Uterus (tissue), 4 donors: ENCODE results near the gene ICAM5. TPM values are rescaled to one million over a fixed set of nuclear protein-coding genes. Genes with fewer than 3 reads are reported as not detected.

Source experiments
- DNase-seq, 2 donors: peaks; one replicate each; pipeline ENCODE4 v3.0.0-alpha.2; 2019 to 2020
- H3K27ac ChIP-seq, 2 donors: fragments of 200-600 bp; sonication (generic); 1 replicate in 1 of 2; 2 replicates in 1 of 2; pipeline ENCODE4 v1.5.1; 2016 to 2018
- H3K27me3 ChIP-seq, 2 donors: fragments of 200-600 bp; sonication (generic); one replicate each; pipeline ENCODE4 v1.5.1; 2018 to 2019; ENCODE audit warnings: control low read depth in 1 of 2
- H3K36me3 ChIP-seq, 2 donors: fragments of 200-600 bp; sonication (generic); one replicate each; pipeline ENCODE4 v1.5.1; 2019; ENCODE audit warnings: control low read depth in 1 of 2
- H3K4me1 ChIP-seq, 2 donors: fragments of 200-600 bp; sonication (generic); one replicate each; pipeline ENCODE4 v1.5.1; 2018 to 2019; ENCODE audit warnings: control low read depth in 1 of 2
- H3K4me3 ChIP-seq, 2 donors: fragments of 200-600 bp; sonication (generic); 1 replicate in 1 of 2; 2 replicates in 1 of 2; pipeline ENCODE4 v1.5.1; 2018 to 2019; ENCODE audit warnings: mild to moderate bottlenecking in 1 of 2
- H3K9me3 ChIP-seq, 2 donors: fragments of 200-600 bp; sonication (generic); one replicate each; pipeline ENCODE4 v1.5.1; 2019; ENCODE audit warnings: control low read depth in 1 of 2
- CTCF ChIP-seq, 4 experiments: fragments of 200-600 bp in 2 of 4; fragments of 450-650 bp in 2 of 4; sonication (generic) in 2 of 4; IDR thresholded peaks; one replicate each; pipeline ENCODE4 v1.5.1; 2016 to 2019; ENCODE audit warnings: antibody characterized with exemption in 4 of 4, mild to moderate bottlenecking in 2 of 4, moderate library complexity in 1 of 4
- POLR2A ChIP-seq, 2 donors: fragments of 450-650 bp; IDR thresholded peaks; one replicate each; pipeline ENCODE4 v1.6.1; 2016; ENCODE audit warnings: antibody characterized with exemption in 2 of 2, mild to moderate bottlenecking in 1 of 2, moderate library complexity in 1 of 2
- intact Hi-C: fragments of 100-400 bp; cut with DNase I; formaldehyde crosslinking; loops from one replicate; pipeline ENCODE4 v1.15.1; 2023; ENCODE audit warnings: low total_unique reads
- total RNA-seq, 4 donors: library from RNA; depleted of rRNA in 3 of 4; stranded (reverse); fragments of >200 nt in 3 of 4; gene quantifications; one replicate each; pipeline versions ENCODE4 v1.1.0 to v1.2.4, GENCODE V29; 2014 to 2023
- donor health status: DM: yes; HTN: yes; CAD: no.

The ICAM5 gene
- total RNA-seq, 4 donors from 2014 or later = 0.07 to 0.88 (median 0.29) TPM; not detected in 1

GRCh38 chr19:10321874-10322835, 32.4 kb downstream of the ICAM5 start:
- Histone ChIP-seq H3K4me1 (no peaks in the 10 kb centered on the region), H3K9me3 (no peaks in the 10 kb centered on the region), H3K27ac (no peak overlapping the region), H3K36me3 (no peaks in the 10 kb centered on the region), H3K4me3 (no peak overlapping the region), H3K27me3 (no peaks in the 10 kb centered on the region)
- intact Hi-C loops = no loop called here
- DNase-seq = no peak
- TF ChIP-seq POLR2A (IDR thresholded peaks at IDR 0.05) = no peak

GRCh38 chr19:10325732-10326131, 36.0 kb downstream of the ICAM5 start:
- H3K4me3 ChIP-seq = no peak overlapping the region
- no peaks in the 10 kb centered on the region for H3K36me3 ChIP-seq
- no peaks in the 10 kb centered on the region for H3K27me3 ChIP-seq
- H3K27ac ChIP-seq = no peak overlapping the region
- DNase-seq = no peak
- intact Hi-C loops = no loop called here
- TF ChIP-seq POLR2A (IDR thresholded peaks at IDR 0.05) (no peak), CTCF (IDR thresholded peaks at IDR 0.05) (no peak)
- no peaks in the 10 kb centered on the region for H3K9me3 ChIP-seq
- no peaks in the 10 kb centered on the region for H3K4me1 ChIP-seq

GRCh38 chr19:10327793-10328192, 38.0 kb downstream of the ICAM5 start:
- Histone ChIP-seq H3K27me3 (no peaks in the 10 kb centered on the region), H3K4me1 (peaks cover 0 to 5% of the 10 kb centered on the region in 2 donors), H3K27ac (no peak overlapping the region), H3K4me3 (no peak overlapping the region), H3K9me3 (no peaks in the 10 kb centered on the region), H3K36me3 (no peaks in the 10 kb centered on the region)
- intact Hi-C loops = no loop called here
- TF ChIP-seq POLR2A (IDR thresholded peaks at IDR 0.05) = no peak
- TF ChIP-seq CTCF (IDR thresholded peaks at IDR 0.05) = no peak
- DNase-seq = no peak

- Histone ChIP-seq H3K27ac (no peak overlapping the region), H3K4me3 (no peak overlapping the region), H3K4me1 (peaks cover 0 to 5% of the 10 kb centered on the region in 2 donors), H3K9me3 (no peaks in the 10 kb centered on the region), H3K27me3 (no peaks in the 10 kb centered on the region), H3K36me3 (no peaks in the 10 kb centered on the region)
- intact Hi-C loops = no loop called here
- TF ChIP-seq CTCF (IDR thresholded peaks at IDR 0.05) (no peak), POLR2A (IDR thresholded peaks at IDR 0.05) (no peak)
- no peak for DNase-seq
Observed at GRCh38 chr19:10328558-10329429, 39.0 kb downstream of the ICAM5 start.

- Histone ChIP-seq H3K4me3 (no peak overlapping the region), H3K4me1 (peaks cover 0 to 5% of the 10 kb centered on the region in 2 donors), H3K36me3 (no peaks in the 10 kb centered on the region), H3K27ac (no peak overlapping the region), H3K9me3 (no peaks in the 10 kb centered on the region), H3K27me3 (no peaks in the 10 kb centered on the region)
- DNase-seq = no peak
- intact Hi-C loops = no loop called here
- TF ChIP-seq CTCF (IDR thresholded peaks at IDR 0.05) = no peak
Observed at GRCh38 chr19:10329555-10329954, 39.8 kb downstream of the ICAM5 start.
